Endothelial cell of umbilical vein (primary cell): ENCODE results near the gene BORCS6. TPM values are rescaled to one million over a fixed set of nuclear protein-coding genes. Genes with fewer than 3 reads are reported as not detected.
A peak's percentile ranks its signal among the peaks of the same experiment; 100 is the strongest.

ENCODE experiments used
- BruUV-seq: library from RNA; stranded (reverse); fragments of 400-500 nt; replicated peaks from 2 replicates; lab custom pipeline; 2021; lab: Mats Ljungman, UMichigan
- CTCF ChIA-PET: fragments of 300-600, 350-600 bp; sonication (Branson Sonifier 250); formaldehyde crosslinking; loops from one replicate; lab custom pipeline; 2021; ENCODE audit warnings: antibody characterized with exemption, inconsistent platforms; lab: Charles Lee
- POLR2A ChIA-PET: fragments of 300-600, 350-600 bp; sonication (Branson Sonifier 250); formaldehyde crosslinking; loops from one replicate; lab custom pipeline; 2021; ENCODE audit warnings: antibody characterized with exemption, inconsistent platforms; lab: Charles Lee
- DNase-seq: peaks from one replicate; pipeline ENCODE4 v3.0.0-alpha.2; 2011; ENCODE audit warnings: low read depth, low spot score
- FAIRE-seq: peaks from 2 replicates; lab custom pipeline; 2011; peaks lifted over from hg19 to GRCh38; lab: Jason Lieb, UNC
- H2AFZ ChIP-seq: 2 replicates; pipeline ENCODE4 v1.6.0; 2012; ENCODE audit warnings: low read depth, low read length, control low read depth, inconsistent platforms
- H3K27ac ChIP-seq: 2 replicates; pipeline ENCODE4 v1.5.1; 2011; ENCODE audit warnings: low read depth, mild to moderate bottlenecking, control low read depth, low read length, moderate library complexity; ENCODE audit not compliant: insufficient read depth
- H3K27me3 ChIP-seq, 2 experiments: 2 replicates each; pipeline versions ENCODE4 v1.6.0 to v1.6.1; 2011; ENCODE audit warnings: low read length in 2 of 2, mixed read lengths in 1 of 2; ENCODE audit not compliant: control insufficient read depth in 2 of 2, insufficient read depth in 2 of 2
- H3K36me3 ChIP-seq, 2 experiments: 2 replicates in 1 of 2; 3 replicates in 1 of 2; pipeline ENCODE4 v1.5.1; 2011; ENCODE audit warnings: low read length in 2 of 2, mild to moderate bottlenecking in 1 of 2, moderate library complexity in 1 of 2; ENCODE audit not compliant: control insufficient read depth in 2 of 2, insufficient read depth in 2 of 2; ENCODE audit errors: extremely low read depth in 1 of 2
- H3K4me1 ChIP-seq: 3 replicates; pipeline ENCODE4 v1.5.1; 2011; ENCODE audit warnings: mild to moderate bottlenecking, low read length; ENCODE audit not compliant: control insufficient read depth, insufficient read depth; ENCODE audit errors: extremely low read depth
- H3K4me2 ChIP-seq: 2 replicates; pipeline ENCODE4 v1.6.1; 2011; ENCODE audit warnings: low read length, control low read depth, mixed read lengths; ENCODE audit not compliant: insufficient read depth
- H3K4me3 ChIP-seq, 3 experiments: fragments of 200-600 bp in 1 of 3; sonication (generic), shearing (Covaris generic) in 1 of 3; replicated peaks in 1 of 3; 2 replicates each; pipeline ENCODE4 v1.5.1; 2011 to 2016; ENCODE audit warnings: control low read depth in 3 of 3, low read length in 3 of 3, mild to moderate bottlenecking in 2 of 3, inconsistent platforms in 1 of 3, low read depth in 1 of 3, moderate library complexity in 1 of 3; ENCODE audit not compliant: insufficient read depth in 1 of 3
- H3K79me2 ChIP-seq: 2 replicates; pipeline ENCODE4 v1.6.0; 2012; ENCODE audit warnings: low read length, inconsistent platforms; ENCODE audit not compliant: control insufficient read depth, insufficient read depth
- H3K9ac ChIP-seq: replicated peaks from 2 replicates; pipeline ENCODE3; 2011; ENCODE audit warnings: low read length, control low read depth; ENCODE audit not compliant: insufficient read depth; ENCODE audit errors: extremely low read depth
- H3K9me1 ChIP-seq: replicated peaks from 3 replicates; pipeline ENCODE4 v1.6.0; 2011; ENCODE audit warnings: mild to moderate bottlenecking, low read length; ENCODE audit not compliant: control insufficient read depth, insufficient read depth; ENCODE audit errors: extremely low read depth
- H3K9me3 ChIP-seq: replicated peaks from 2 replicates; pipeline ENCODE4 v1.5.1; 2012; ENCODE audit warnings: low read length, inconsistent platforms; ENCODE audit not compliant: control insufficient read depth, insufficient read depth
- H4K20me1 ChIP-seq: replicated peaks from 2 replicates; pipeline ENCODE3; 2011; ENCODE audit warnings: mild to moderate bottlenecking, low read length; ENCODE audit not compliant: control insufficient read depth, insufficient read depth; ENCODE audit errors: extremely low read depth
- CTCF ChIP-seq, 2 donors: IDR thresholded peaks; 1 replicate in 1 of 2; 2 replicates in 1 of 2; pipeline ENCODE4 v1.5.1; 2011; ENCODE audit warnings: low read length in 2 of 2, mild to moderate bottlenecking in 2 of 2, moderate library complexity in 2 of 2, control low read depth in 1 of 2, inconsistent platforms in 1 of 2, low read depth in 1 of 2; ENCODE audit not compliant: insufficient read depth in 1 of 2; ENCODE audit errors: extremely low read depth in 1 of 2
- EZH2 ChIP-seq: IDR thresholded peaks from 2 replicates; pipeline ENCODE4 v1.6.1; 2012; ENCODE audit warnings: borderline replicate concordance, low read depth, mild to moderate bottlenecking, moderate library complexity, low read length, inconsistent platforms; ENCODE audit not compliant: severe bottlenecking
- FOS ChIP-seq: IDR thresholded peaks from 2 replicates; pipeline ENCODE4 v1.6.1; 2011; ENCODE audit warnings: mild to moderate bottlenecking, low read length, moderate library complexity, borderline replicate concordance; ENCODE audit not compliant: insufficient read depth
- GATA2 ChIP-seq: IDR thresholded peaks from 2 replicates; pipeline ENCODE4 v1.7.0; 2011; ENCODE audit warnings: low read depth, mild to moderate bottlenecking, moderate library complexity, mixed read lengths, low read length; ENCODE audit not compliant: insufficient read length, insufficient read depth
- JUN ChIP-seq: IDR thresholded peaks from 2 replicates; pipeline ENCODE4 v1.6.1; 2011; ENCODE audit warnings: borderline replicate concordance, low read depth; ENCODE audit not compliant: insufficient read length, insufficient read depth
- MAX ChIP-seq: IDR thresholded peaks from 2 replicates; pipeline ENCODE4 v1.6.1; 2011; ENCODE audit not compliant: insufficient read depth, insufficient read length
- MYC ChIP-seq: IDR thresholded peaks from one replicate; pipeline ENCODE4 v1.6.1; 2011; ENCODE audit warnings: mild to moderate bottlenecking, low read depth, low read length
- POLR2A ChIP-seq: IDR thresholded peaks from 2 replicates; pipeline ENCODE4 v1.6.1; 2012; ENCODE audit warnings: low read depth, mild to moderate bottlenecking, control low read depth, low read length
- POLR2AphosphoS5 ChIP-seq: IDR thresholded peaks from 2 replicates; pipeline ENCODE4 v1.6.1; 2012; ENCODE audit warnings: low read depth, mild to moderate bottlenecking, control low read depth, low read length, moderate library complexity; ENCODE audit not compliant: insufficient read depth
- dilution Hi-C: fragments of 300-500 bp; cut with MboI; formaldehyde crosslinking; loops from one replicate; pipeline ENCODE4 v1.15.0; 2019; ENCODE audit warnings: low sequenced_read_pairs; ENCODE audit not compliant: extremely low pct_ligation_motif_present
- intact Hi-C: fragments of 100-400 bp; cut with micrococcal nuclease; formaldehyde crosslinking; loops from one replicate; pipeline ENCODE4 v1.10.0; 2022
- polyA plus RNA-seq, 4 experiments: library from polyadenylated mRNA; depleted of rRNA in 3 of 4; stranded (reverse) in 3 of 4; unstranded in 1 of 4; fragments of >200 nt; gene quantifications; 2 replicates each; pipeline versions ENCODE4 v1.2.1 to v1.2.3, GENCODE V29; 2011 to 2012; ENCODE audit warnings: missing spikeins in 1 of 4
- total RNA-seq: library from RNA; stranded (reverse); gene quantifications from 2 replicates; pipeline ENCODE4 v1.2.3, GENCODE V29; 2021

The BORCS6 gene
- total and polyA plus RNA-seq, 2 donors (not counting 3 experiments of a cell fraction or from before 2014, with no cell fraction given): 8.0 to 9.0 TPM

- TF ChIP-seq POLR2A (no peak), POLR2AphosphoS5 (no peak), CTCF (IDR thresholded peaks at IDR 0.05; ENCODE audit: extremely low read depth in 1 of 2, insufficient read depth in 1 of 2, low read depth in 1 of 2, low read length in 2 of 2) (no peak), EZH2 (no peak), MYC (no peak), MAX (no peak), JUN (no peak), GATA2 (no peak), FOS (no peak)
- Histone ChIP-seq H3K27ac (peak overlapping the region; percentile 99), H3K36me3 (peaks cover 0 to 6% of the 10 kb centered on the region in 2 experiments), H3K4me1 (peaks cover 48% of the 10 kb centered on the region), H4K20me1 (no peaks in the 10 kb centered on the region), H3K79me2 (peaks cover 8% of the 10 kb centered on the region), H2AFZ (no peak overlapping the region), H3K4me3 (no peak overlapping the region), H3K9me1 (no peaks in the 10 kb centered on the region), H3K9ac (peak overlapping the region; percentile 68), H3K9me3 (no peaks in the 10 kb centered on the region), H3K4me2 (peak overlapping the region; percentile 9), H3K27me3 (no peaks in the 10 kb centered on the region)
- intact Hi-C loops: loop anchor here (1.0 kb wide), 2 partner anchors 35 to 267 kb away; no protein-coding TSS in a partner anchor
- POLR2A ChIA-PET: interaction anchor here (1.8 kb wide), 1 partner anchor 19 kb away, joined by 17 read pairs; no protein-coding TSS in a partner anchor
- no peak for FAIRE-seq
- dilution Hi-C loops: no loop called here
- no TSS peak for BruUV-seq
- CTCF ChIA-PET: interaction anchor here (0.6 to 2.0 kb wide), 4 partner anchors 13 to 36 kb away, joined by 3 to 11 read pairs (median 3); no protein-coding TSS in a partner anchor
- DNase-seq: no peak
Measured at GRCh38 chr17:8154608-8155155, 35.3 kb downstream of the BORCS6 start.
